ENCODE data around the gene EHD4. TPM values are rescaled to one million over a fixed set of nuclear protein-coding genes. Genes with fewer than 3 reads are reported as not detected.

The EHD4 gene
- polyA plus RNA-seq, 1 of the 3 experiments (the other 2 are of a cell fraction) = 17.5 TPM

GRCh38 chr15:41858756-41859155, 113.6 kb downstream of the EHD4 start:
- DNase-seq = no peak
- no peaks in the 10 kb centered on the region for H3F3A ChIP-seq (replicated peaks; ENCODE audit: insufficient read depth)
- H3K4me1 ChIP-seq (ENCODE audit: control insufficient read depth in 1 of 2, insufficient read depth in 2 of 2, low read depth in 1 of 2, low read length in 1 of 2) = peaks cover 0 to 20% of the 10 kb centered on the region in 2 experiments; a peak in 1 of 4 replicates
- no peaks in the 10 kb centered on the region for H3K79me2 ChIP-seq (ENCODE audit: insufficient read depth)
- no peaks in the 10 kb centered on the region for H3K9me3 ChIP-seq
- no peak for TF ChIP-seq FOXJ3 (CRISPR knock-in tag; IDR thresholded peaks at IDR 0.05)
- TF ChIP-seq, protein P1, sequence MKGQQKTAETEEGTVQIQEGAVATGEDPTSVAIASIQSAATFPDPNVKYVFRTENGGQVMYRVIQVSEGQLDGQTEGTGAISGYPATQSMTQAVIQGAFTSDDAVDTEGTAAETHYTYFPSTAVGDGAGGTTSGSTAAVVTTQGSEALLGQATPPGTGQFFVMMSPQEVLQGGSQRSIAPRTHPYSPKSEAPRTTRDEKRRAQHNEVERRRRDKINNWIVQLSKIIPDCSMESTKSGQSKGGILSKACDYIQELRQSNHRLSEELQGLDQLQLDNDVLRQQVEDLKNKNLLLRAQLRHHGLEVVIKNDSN (IDR thresholded peaks at IDR 0.05; ENCODE audit: borderline replicate concordance, low read depth) = no peak
- no peak for TF ChIP-seq YY1 (IDR thresholded peaks at IDR 0.05; ENCODE audit: low read depth)
- no peak for TF ChIP-seq NRF1 (IDR thresholded peaks at IDR 0.05; ENCODE audit: low read depth, low read length)
- TF ChIP-seq REST (IDR thresholded peaks at IDR 0.05; ENCODE audit: low read depth, low read length) = no peak
- TF ChIP-seq, protein P2, sequence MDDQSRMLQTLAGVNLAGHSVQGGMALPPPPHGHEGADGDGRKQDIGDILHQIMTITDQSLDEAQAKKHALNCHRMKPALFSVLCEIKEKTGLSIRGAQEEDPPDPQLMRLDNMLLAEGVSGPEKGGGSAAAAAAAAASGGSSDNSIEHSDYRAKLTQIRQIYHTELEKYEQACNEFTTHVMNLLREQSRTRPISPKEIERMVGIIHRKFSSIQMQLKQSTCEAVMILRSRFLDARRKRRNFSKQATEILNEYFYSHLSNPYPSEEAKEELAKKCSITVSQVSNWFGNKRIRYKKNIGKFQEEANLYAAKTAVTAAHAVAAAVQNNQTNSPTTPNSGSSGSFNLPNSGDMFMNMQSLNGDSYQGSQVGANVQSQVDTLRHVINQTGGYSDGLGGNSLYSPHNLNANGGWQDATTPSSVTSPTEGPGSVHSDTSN (IDR thresholded peaks at IDR 0.05) = no peak
- TF ChIP-seq MEF2A (IDR thresholded peaks at IDR 0.05; ENCODE audit: borderline replicate concordance, low read depth) = no peak
- TF ChIP-seq RAD21 (IDR thresholded peaks at IDR 0.05; ENCODE audit: low read length) = no peak
- TF ChIP-seq RCOR1 (IDR thresholded peaks at IDR 0.05; ENCODE audit: low read length) = no peak
- TF ChIP-seq FOSL2 (IDR thresholded peaks at IDR 0.05; ENCODE audit: borderline replicate concordance, low read depth) = no peak
- TF ChIP-seq IRF3 (IDR thresholded peaks at IDR 0.05; ENCODE audit: low read depth, low read length) = no peak
- TF ChIP-seq RXRA (IDR thresholded peaks at IDR 0.05; ENCODE audit: borderline replicate concordance, low read depth) = no peak
- TF ChIP-seq JUND (IDR thresholded peaks at IDR 0.05) = no peak
- no peak overlapping the region for H2AFZ ChIP-seq (ENCODE audit: low read depth)
- H3K36me3 ChIP-seq (replicated peaks in 1 of 2; ENCODE audit: control insufficient read depth in 1 of 2, insufficient read depth in 2 of 2, low read length in 1 of 2) = no peaks in the 10 kb centered on the region
- H4K20me1 ChIP-seq (ENCODE audit: insufficient read depth) = no peaks in the 10 kb centered on the region
- no peak overlapping the region for H3K4me3 ChIP-seq (ENCODE audit: low read depth in 2 of 2, low read length in 1 of 2)
- CTCF ChIA-PET = interaction anchor here (0.6 to 1.3 kb wide), 2 partner anchors 46 to 86 kb away, joined by 3 to 5 read pairs; no protein-coding TSS in a partner anchor
- no peak overlapping the region for H3K27ac ChIP-seq (ENCODE audit: low read depth in 2 of 2, low read length in 1 of 2)
- H3K9ac ChIP-seq = no peak overlapping the region
- H3K9me2 ChIP-seq = no peaks in the 10 kb centered on the region
- POLR2A ChIA-PET = no interaction called here
- no peaks in the 10 kb centered on the region for H3K27me3 ChIP-seq (ENCODE audit: insufficient read depth)
- H3K4me2 ChIP-seq = no peak overlapping the region
- WGBS (ENCODE audit: low lambda C conversion rate) = 82% methylated on average over 3 of the region's 15 CpGs

Measured in SK-N-SH (cell line).